Central memory CD8-positive, alpha-beta T cell (primary cell): Measurements from ENCODE around the gene PDE4D.

Experiments used
- ATAC-seq: fragments of 150-1000 bp; cut with Tn5 transposase; replicated peaks from 2 replicates; pipeline ENCODE4 v1.10.0; 2022; ENCODE audit warnings: mild to moderate bottlenecking, moderate FRiP score, moderate number of reproducible peaks; ENCODE audit not compliant: poor library complexity, severe bottlenecking; ENCODE audit errors: extremely low read depth
- DNase-seq, 2 donors: peaks; one replicate each; pipeline ENCODE4 v3.0.0; 2021; ENCODE audit warnings: low spot score in 2 of 2
- H3K27ac Mint-ChIP-seq: one replicate; pipeline ENCODE4 v1.8.0; 2022; ENCODE audit warnings: low read depth, mild to moderate bottlenecking, moderate library complexity, mixed read lengths
- H3K27me3 Mint-ChIP-seq: one replicate; pipeline ENCODE4 v1.8.0; 2022; ENCODE audit warnings: mixed read lengths
- H3K36me3 Mint-ChIP-seq: one replicate; pipeline ENCODE4 v1.8.0; 2022; ENCODE audit warnings: mild to moderate bottlenecking, moderate library complexity, mixed read lengths; ENCODE audit not compliant: insufficient read depth
- H3K4me1 Mint-ChIP-seq: one replicate; pipeline ENCODE4 v1.8.0; 2022; ENCODE audit warnings: mixed read lengths
- H3K4me3 Mint-ChIP-seq: one replicate; pipeline ENCODE4 v1.8.0; 2022; ENCODE audit warnings: mild to moderate bottlenecking, moderate library complexity, mixed read lengths
- H3K9me3 Mint-ChIP-seq: one replicate; pipeline ENCODE4 v1.8.0; 2022; ENCODE audit warnings: mixed read lengths

PDE4D gene

GRCh38 chr5:58986281-58986680 lies 907.2 kb downstream of the PDE4D start:
- H3K27ac Mint-ChIP-seq: no peak overlapping the region
- H3K4me3 Mint-ChIP-seq: no peak overlapping the region
- ATAC-seq: no peak
- DNase-seq: no peak
- H3K4me1 Mint-ChIP-seq: peaks cover 6% of the 10 kb centered on the region
- H3K27me3 Mint-ChIP-seq: no peaks in the 10 kb centered on the region
- H3K36me3 Mint-ChIP-seq: peaks cover 43% of the 10 kb centered on the region
- H3K9me3 Mint-ChIP-seq: no peaks in the 10 kb centered on the region

DNA sequence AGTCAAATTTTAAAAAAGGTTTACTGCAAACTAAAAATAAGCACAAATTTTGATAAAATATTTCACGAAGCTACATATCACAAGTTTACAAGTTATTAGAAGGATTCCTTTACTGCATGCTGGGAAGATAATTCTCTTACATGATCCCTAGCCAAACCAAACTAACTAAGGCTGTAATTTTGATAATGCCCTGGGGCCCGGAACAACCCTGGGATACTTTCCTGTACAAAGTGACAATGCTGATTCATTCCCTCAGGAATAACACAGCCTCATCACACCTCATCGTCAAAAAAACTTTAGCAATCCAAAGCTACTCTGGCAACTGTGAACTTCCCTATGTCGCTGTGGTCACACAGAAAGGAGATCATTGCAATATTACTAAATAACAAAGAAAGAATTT lies 907.8 kb downstream of the PDE4D start:
- H3K9me3 Mint-ChIP-seq: no peaks in the 10 kb centered on the region
- no peak overlapping the region for H3K4me3 Mint-ChIP-seq
- DNase-seq (no peak), ATAC-seq (no peak)
- no peak overlapping the region for H3K27ac Mint-ChIP-seq
- H3K4me1 Mint-ChIP-seq: peaks cover 6% of the 10 kb centered on the region
- peaks cover 43% of the 10 kb centered on the region for H3K36me3 Mint-ChIP-seq
- no peaks in the 10 kb centered on the region for H3K27me3 Mint-ChIP-seq

DNA sequence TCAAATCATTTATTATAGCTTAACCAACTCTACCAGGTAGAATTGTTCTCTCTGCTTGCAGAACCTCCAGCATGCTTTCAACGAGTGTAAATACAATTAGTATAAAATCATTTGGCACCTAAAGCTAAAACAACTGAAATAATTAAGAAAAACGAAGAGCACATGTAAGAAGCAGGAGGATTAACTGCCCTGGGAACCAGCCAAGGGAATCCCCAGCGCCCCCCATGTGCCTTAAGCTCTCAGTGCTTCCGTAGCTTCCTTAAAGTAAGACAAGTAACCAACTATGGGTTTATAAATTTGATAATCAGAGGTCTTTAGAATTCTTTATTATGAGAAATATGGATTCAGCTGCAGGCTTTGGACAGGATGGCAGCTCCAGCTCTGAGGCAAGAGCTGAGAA lies 908.2 kb downstream of the PDE4D start:
- Mint-ChIP-seq H3K9me3 (no peaks in the 10 kb centered on the region), H3K36me3 (peaks cover 43% of the 10 kb centered on the region), H3K27ac (no peak overlapping the region), H3K4me1 (peaks cover 6% of the 10 kb centered on the region), H3K4me3 (no peak overlapping the region), H3K27me3 (no peaks in the 10 kb centered on the region)
- DNase-seq (no peak), ATAC-seq (no peak)

DNA sequence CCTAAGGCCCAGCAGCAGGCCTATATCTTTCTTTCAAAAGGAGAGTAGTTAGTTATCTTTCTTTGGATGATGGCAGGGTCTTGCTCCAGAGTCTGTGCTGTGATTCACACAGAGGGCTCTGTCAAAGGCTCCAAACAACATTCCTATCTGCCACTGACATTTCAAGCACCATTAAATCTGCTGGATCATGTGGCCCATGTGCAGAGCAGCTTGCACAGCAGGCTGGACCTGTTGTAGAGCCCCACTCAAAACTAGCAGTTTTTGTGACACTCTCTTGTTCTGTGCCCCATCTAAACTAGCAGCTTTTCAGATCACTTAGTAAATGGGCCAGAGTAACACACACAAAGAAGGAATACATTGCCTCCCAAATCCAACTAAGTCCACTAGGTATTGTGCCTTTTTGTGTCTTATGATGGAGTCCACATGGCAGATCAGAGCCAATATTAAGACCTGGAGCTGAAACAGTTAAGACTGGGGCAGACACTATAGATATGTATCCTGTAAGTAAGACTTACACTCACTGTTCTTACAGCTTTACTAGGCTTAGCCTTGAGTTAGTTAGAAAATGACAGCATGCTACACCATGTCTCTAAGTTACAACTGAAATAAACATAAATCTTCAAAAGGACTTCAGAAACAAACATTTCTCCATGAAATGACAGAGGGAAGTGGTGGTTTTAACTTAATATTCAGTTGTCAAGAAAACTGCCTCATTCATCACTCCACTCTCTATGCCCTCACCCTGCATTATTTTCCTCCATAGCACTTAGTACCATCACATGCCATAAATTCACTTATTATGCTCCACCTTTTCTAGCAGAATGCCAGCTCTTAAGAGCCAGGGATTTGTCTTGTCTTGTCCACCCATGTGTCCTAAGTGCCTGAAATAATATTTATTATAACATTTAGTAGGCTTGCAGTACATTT lies 909.7 kb downstream of the PDE4D start:
- Mint-ChIP-seq H3K9me3 (no peaks in the 10 kb centered on the region), H3K36me3 (peaks cover 32% of the 10 kb centered on the region), H3K27me3 (no peaks in the 10 kb centered on the region), H3K4me1 (peaks cover 6% of the 10 kb centered on the region), H3K4me3 (no peak overlapping the region), H3K27ac (no peak overlapping the region)
- ATAC-seq (no peak), DNase-seq (no peak)

- Mint-ChIP-seq H3K9me3 (no peaks in the 10 kb centered on the region), H3K4me3 (no peak overlapping the region), H3K27ac (peak overlapping the region; percentile 13), H3K4me1 (peaks cover 6% of the 10 kb centered on the region), H3K27me3 (no peaks in the 10 kb centered on the region), H3K36me3 (peaks cover 32% of the 10 kb centered on the region)
- ATAC-seq: no peak
- no peak for DNase-seq
Observed at GRCh38 chr5:58980890-58981289, 912.6 kb downstream of the PDE4D start.

DNA sequence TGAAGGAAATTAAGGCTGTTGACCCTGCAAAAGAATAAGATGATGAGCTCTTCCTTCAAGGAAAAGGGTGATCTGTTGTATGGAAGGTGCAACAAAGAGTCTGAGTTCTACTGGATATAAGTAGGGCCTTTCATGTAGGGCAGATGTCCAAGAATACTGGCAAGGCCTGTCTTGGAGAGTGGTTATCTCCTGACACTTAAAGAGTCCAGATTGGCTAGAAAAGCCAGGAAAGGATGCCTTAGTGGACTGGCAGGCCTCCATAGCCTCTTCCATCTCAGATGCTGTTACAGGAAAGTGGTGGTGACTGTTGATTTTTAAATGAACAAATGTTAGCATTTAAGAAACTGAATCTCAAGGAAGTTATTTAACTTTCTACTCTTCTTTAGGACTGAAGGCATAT lies 914.4 kb downstream of the PDE4D start:
- Mint-ChIP-seq H3K36me3 (peaks cover 40% of the 10 kb centered on the region), H3K27ac (no peak overlapping the region), H3K27me3 (no peaks in the 10 kb centered on the region), H3K4me1 (peaks cover 10% of the 10 kb centered on the region), H3K9me3 (no peaks in the 10 kb centered on the region), H3K4me3 (no peak overlapping the region)
- DNase-seq (no peak), ATAC-seq (no peak)

DNA sequence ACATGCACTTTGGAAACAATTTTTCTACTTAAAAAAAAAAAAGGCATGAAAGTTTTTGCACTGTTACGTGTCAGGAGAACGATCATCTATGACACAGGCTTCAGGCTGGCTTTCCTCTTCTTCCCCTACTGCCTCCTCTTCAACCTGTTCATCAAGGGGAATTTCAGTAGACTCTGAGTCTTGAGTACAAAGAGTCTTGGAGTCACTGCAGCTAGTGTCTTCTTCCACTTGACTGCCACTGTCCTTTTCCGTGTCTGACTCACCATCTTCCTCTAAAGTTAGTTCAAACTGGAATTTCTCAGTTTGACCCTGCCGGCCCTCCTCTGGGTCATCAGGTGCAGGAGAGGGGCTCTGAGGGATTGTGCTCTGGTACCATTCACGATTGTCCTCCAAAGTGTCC lies 918.9 kb downstream of the PDE4D start:
- no peak for DNase-seq
- Mint-ChIP-seq H3K9me3 (no peaks in the 10 kb centered on the region), H3K27ac (peak overlapping the region; percentile 4), H3K4me1 (peaks cover 5% of the 10 kb centered on the region), H3K4me3 (no peak overlapping the region), H3K36me3 (peaks cover 41% of the 10 kb centered on the region), H3K27me3 (no peaks in the 10 kb centered on the region)
- no peak for ATAC-seq

DNA sequence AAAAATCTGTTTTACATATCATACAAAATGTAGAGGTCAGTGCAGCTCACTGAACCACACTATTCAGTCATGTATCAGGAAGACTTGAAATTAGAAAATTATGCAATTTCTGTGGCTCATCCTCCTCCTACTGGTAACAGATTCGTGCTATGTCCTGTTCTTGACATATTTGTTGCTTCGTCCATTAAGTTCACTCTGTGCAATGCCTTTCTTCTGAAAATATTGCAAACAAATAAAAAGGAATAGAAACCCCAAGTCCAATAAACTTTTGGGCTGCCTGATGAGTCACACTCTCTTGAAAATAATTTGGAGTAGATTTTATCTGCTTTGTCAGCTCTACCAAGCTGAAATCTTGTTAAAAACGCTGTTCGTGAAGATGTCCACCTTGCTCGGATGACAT lies 919.4 kb downstream of the PDE4D start:
- H3K4me3 Mint-ChIP-seq: no peak overlapping the region
- no peaks in the 10 kb centered on the region for H3K9me3 Mint-ChIP-seq
- peaks cover 5% of the 10 kb centered on the region for H3K4me1 Mint-ChIP-seq
- ATAC-seq (no peak), DNase-seq (no peak)
- peaks cover 45% of the 10 kb centered on the region for H3K36me3 Mint-ChIP-seq
- no peaks in the 10 kb centered on the region for H3K27me3 Mint-ChIP-seq
- H3K27ac Mint-ChIP-seq: no peak overlapping the region

- no peaks in the 10 kb centered on the region for H3K9me3 Mint-ChIP-seq
- peaks cover 13% of the 10 kb centered on the region for H3K4me1 Mint-ChIP-seq
- H3K4me3 Mint-ChIP-seq: no peak overlapping the region
- peaks cover 40% of the 10 kb centered on the region for H3K36me3 Mint-ChIP-seq
- DNase-seq: no peak
- H3K27me3 Mint-ChIP-seq: no peaks in the 10 kb centered on the region
- H3K27ac Mint-ChIP-seq: no peak overlapping the region
- no peak for ATAC-seq
Observed at GRCh38 chr5:58972301-58972700, 921.2 kb downstream of the PDE4D start.

DNA sequence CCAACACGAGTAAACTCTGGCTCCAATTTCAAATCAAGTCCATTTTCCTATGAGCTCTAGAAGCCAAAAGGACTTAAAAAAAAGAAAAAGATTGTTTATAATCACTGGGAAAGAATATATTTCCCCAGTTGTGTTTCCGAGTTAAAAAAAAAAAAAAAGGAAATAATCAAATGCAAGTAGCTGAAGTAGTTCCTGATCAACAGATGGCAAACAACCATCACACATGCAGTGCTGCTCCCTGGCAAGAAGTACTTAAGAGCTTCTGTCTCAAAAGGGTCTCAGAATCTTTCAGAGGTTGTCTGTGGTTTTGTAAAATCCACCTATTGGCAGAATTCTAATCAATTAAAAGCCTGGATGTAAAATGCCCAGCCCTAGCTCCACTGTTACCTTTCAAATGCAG lies 922.8 kb downstream of the PDE4D start:
- H3K36me3 Mint-ChIP-seq: peaks cover 31% of the 10 kb centered on the region
- no peaks in the 10 kb centered on the region for H3K9me3 Mint-ChIP-seq
- DNase-seq (no peak), ATAC-seq (no peak)
- H3K27ac Mint-ChIP-seq: no peak overlapping the region
- no peaks in the 10 kb centered on the region for H3K27me3 Mint-ChIP-seq
- peaks cover 26% of the 10 kb centered on the region for H3K4me1 Mint-ChIP-seq
- H3K4me3 Mint-ChIP-seq: no peak overlapping the region

- ATAC-seq (no peak), DNase-seq (no peak)
- Mint-ChIP-seq H3K27me3 (no peaks in the 10 kb centered on the region), H3K9me3 (no peaks in the 10 kb centered on the region), H3K36me3 (peaks cover 22% of the 10 kb centered on the region), H3K27ac (no peak overlapping the region), H3K4me3 (no peak overlapping the region), H3K4me1 (peaks cover 24% of the 10 kb centered on the region)
Observed at GRCh38 chr5:58969795-58970194, 923.7 kb downstream of the PDE4D start.

- no peak overlapping the region for H3K27ac Mint-ChIP-seq
- no peak for DNase-seq
- no peaks in the 10 kb centered on the region for H3K27me3 Mint-ChIP-seq
- H3K4me1 Mint-ChIP-seq: peaks cover 21% of the 10 kb centered on the region
- H3K36me3 Mint-ChIP-seq: peaks cover 17% of the 10 kb centered on the region
- no peak overlapping the region for H3K4me3 Mint-ChIP-seq
- ATAC-seq: no peak
- H3K9me3 Mint-ChIP-seq: no peaks in the 10 kb centered on the region
Observed at GRCh38 chr5:58969253-58969652, 924.3 kb downstream of the PDE4D start.

- no peak overlapping the region for H3K27ac Mint-ChIP-seq
- H3K36me3 Mint-ChIP-seq: peaks cover 9% of the 10 kb centered on the region
- no peaks in the 10 kb centered on the region for H3K9me3 Mint-ChIP-seq
- DNase-seq: no peak
- H3K27me3 Mint-ChIP-seq: no peaks in the 10 kb centered on the region
- H3K4me3 Mint-ChIP-seq: no peak overlapping the region
- peaks cover 21% of the 10 kb centered on the region for H3K4me1 Mint-ChIP-seq
- no peak for ATAC-seq
Observed at GRCh38 chr5:58968350-58968749, 925.2 kb downstream of the PDE4D start.
